HG02885 (cell line): ENCODE results near the gene CCNB1IP1.
"Not testable (repeated sequence)": the region's sequence is repeated elsewhere in the genome, so short reads cannot be mapped to it uniquely, and the experiment has no call there.

Source experiments
- ATAC-seq: cut with Tn5 transposase; IDR thresholded peaks from one replicate; pipeline ENCODE4 v1.9.1; 2021; ENCODE audit warnings: mild to moderate bottlenecking; ENCODE audit not compliant: unreplicated experiment, poor library complexity

CCNB1IP1 gene

DNA sequence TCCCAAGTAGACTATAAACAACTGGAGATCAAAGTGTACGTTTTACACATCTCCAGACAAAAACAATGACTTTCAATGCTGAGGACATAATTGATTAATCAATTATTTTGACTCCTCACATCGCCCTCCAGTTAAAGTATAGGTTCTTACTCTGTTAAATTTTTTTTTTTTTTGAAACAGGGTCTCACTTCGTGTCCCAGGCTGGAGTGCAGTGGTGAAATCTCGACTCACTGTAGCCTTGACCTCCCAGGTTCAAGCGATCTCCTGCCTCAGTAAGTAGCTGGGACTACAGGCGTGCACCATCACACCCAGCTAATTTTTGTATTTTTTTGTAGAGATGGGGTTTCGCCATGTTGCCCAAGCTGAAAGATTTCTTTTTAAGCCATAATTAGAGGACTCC is 938 bp upstream of the CCNB1IP1 start:
- no peak for ATAC-seq

DNA sequence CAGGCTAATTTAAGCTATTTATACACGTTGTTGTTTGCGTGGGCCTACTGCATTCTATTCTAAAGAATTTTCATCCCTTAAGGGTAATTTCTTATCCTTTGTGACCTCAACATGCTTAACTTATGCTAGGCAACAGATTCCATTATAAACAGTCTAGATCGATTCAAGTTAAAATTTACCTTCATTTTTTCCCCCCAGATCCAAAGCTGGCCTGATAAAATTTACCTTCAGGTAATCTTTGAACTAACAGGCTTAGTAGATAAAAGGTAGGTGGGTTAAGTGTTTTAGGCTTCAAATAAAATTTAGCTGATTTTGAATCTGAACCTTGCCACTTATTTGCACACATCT is 389 bp upstream of the CCNB1IP1 start:
- no peak for ATAC-seq

DNA sequence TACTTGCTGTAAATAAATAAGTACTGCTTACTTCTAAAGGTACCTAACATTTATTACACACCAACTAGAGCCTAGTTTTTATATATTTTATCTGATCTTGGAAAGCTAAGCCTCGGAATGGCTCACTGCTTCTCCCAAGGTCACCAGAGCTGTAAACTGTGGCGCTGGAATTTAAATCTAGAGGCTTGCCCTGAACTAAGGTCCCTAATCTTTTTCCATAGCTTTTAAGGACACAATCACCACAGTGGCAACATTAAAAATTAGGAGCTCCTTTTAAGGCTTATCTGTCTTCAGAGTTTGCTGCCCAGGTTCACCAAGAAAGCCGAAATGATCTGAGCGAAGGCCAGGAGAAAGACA is 670 bp downstream of the CCNB1IP1 start:
- ATAC-seq, result no peak

DNA sequence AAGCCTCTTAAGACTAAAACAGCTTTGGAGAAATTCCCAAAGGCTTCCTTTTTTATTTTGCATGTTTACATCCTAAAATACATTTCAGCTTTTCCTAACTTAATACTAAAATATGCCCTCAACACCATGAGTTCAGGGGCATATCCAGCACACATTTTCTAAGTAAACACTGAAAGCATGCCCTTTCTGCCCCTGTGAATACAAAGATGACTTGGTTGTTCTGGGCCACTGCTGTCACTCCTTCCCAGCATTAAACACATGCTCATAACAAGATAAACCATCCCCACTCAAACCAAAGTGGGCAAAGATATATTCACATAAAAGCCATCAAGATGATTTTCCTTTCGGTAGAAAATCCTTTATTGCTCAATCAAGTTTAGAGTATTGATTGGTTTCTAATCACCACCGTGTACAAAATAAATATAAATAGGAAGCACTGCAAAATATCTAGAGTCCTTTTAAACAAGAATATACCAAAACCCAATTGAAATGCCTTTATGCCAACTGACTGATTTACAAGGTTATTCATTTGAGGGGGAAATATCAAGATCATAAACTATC is 1.9 kb downstream of the CCNB1IP1 start:
- no peak for ATAC-seq

DNA sequence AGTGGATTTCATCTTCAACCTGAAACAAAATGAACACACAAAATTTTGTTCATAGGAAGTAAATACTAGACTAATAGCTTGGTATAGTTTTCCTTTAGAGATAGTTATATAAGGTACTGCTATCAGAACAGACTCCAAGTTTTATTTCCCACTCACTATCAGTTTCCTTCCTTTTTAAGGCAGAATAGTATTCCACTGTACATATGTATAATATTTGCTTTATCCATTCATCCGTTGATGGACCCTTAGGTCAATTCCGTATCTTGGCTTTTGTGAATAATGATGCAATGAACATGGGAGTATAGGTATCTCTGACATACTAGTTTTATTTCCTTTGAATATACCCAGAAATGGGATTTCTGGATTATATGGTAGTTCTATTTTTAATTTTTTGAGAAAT is 3.7 kb downstream of the CCNB1IP1 start:
- ATAC-seq, result no peak

DNA sequence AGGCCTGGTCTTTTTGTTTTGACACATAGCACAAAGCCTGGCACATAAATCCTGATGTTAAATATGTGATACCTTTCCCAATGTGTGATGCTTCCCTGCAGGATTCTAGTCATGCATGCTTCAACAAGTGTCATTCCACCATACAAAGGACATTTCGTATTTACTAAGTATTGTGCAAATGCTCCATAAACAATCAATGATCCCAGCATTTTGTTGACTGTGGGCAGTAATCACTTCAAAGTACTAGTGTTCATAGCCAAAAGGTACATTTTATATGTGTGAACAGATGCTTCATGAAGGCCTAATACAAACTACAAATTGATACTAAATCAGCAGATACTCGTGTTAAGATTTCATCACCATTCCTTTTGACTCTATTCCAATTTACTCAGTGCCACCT is 4.4 kb downstream of the CCNB1IP1 start:
- ATAC-seq, result no peak

DNA sequence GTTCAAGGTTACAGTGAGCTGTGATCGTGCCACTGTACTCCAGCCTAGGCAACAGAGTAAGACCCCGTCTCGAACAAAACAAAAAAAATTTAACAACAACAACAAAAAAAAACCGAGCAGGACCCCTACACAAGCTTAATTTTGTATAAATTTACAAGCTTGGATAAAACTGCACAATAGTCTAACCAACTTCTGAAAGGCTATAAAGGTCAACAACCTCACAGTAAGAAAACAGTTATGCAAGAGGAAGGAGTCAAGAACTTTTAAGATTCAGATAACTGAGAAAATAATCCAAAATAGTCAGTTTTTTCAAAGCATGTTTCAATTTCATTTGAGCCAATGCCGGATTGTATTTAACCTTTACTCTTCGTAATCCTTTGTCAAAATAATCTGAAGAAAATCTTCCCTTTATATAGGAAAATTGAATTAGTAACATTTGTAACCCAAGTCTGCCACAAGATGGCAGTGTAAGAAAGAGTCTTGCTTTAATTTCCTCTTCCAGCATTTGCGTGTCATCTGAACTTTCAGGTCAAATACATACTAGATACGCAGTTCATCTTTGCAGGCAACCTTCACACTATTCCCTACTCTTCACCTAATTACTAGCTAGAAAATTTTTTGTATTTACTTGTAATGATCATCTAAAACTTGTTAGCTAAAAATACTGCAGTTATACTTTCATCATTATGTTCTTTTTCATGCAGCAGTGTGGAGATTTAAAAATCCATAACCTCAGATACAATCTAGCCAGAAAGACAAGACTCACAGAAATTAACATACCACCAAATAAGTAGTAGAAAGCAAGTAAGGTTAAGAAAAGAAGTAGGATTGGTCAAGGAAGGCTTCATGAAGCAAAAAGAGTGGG is 5.8 kb downstream of the CCNB1IP1 start:
- ATAC-seq, result peak; percentile 69

DNA sequence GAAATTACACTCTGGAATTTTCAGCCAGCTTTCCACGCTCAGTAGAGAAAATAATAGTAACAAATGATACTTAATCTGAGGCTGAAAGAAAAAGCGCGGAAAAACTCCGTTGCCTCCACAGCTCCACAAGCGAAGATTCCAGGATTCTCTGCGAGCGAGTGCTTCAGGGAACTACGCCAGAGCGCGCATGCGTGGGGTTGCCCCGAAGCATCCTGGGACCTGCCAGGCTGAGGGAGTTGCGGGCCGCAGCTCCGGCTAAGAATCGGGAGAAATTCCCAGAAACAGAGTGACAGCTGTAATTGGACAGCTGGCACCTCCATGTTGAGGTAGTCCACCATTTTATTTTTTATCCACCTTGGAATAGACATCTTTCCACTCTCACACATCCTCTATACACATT is 15.4 kb downstream of the CCNB1IP1 start:
- no peak for ATAC-seq

DNA sequence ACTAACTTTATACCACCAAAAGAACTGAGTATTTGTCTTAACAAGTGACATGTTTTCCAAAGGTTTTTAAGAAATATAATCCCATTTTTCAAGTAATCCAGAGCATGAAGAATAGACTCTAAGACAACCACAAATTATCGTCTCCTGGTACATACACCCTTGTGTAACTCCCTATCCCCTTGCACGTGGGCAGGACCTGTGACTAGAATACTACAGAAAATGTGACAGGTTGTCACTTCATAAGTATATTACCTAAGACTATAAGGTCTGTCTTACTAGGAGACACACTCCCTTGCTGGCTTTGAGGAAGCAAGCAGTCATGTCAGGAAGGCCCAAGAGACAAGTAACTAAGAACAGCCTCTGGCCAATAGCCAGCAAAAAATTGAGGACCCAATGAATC is 19.1 kb downstream of the CCNB1IP1 start:
- no peak for ATAC-seq

DNA sequence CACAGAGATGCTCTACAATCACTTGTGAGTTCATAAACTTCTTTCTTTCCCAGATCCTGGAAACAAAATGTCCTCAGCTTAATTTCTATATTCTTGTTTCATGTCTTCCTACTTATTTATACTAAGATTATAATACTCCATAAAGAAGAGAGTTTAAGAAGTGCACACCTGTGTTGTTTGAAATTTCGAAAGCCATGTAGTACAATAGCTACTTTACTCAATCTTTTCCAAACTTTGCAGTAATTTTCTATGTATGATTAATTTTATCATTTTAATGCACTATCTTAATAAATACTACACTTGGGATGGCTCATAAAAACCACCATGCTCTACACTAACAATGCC is 27.0 kb downstream of the CCNB1IP1 start:
- peak; percentile 3 for ATAC-seq

DNA sequence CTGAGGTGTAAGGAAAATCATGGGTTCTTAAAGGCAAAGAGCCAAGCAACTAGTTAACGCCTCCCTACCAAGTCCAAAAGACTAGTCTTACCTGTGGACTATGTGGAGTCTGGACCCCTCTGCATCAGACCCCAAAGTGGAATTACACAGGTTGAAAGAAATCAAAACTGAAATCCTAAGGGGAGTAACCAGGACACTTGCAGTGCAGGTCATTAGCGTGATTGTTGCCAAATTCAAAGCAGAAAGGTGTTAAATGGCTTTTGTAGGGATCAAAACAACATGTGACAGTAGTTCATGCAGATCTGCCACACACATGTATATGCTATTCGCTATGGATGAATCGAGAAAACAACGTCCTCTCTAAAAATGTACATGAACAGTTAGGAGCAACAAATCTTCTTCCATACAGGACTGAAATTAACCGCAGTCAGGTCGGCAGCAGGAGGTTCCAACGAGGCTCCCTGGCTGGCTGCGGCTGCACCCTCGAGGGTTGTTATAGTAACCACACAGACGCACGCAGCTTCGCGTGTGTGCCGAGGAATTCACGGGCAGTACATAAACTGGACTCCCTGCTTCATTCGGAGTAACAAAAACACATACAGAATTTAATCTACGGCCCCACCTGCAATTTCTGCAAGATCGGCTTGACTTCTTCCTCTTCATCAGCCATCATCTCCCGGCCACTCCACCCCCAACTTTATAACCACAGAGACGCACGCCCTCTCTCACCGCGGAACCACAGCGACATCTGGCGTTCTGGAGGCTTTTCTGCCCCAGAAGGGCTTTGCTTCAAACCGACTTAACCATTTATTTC is 27.6 kb downstream of the CCNB1IP1 start, which contains the start of gene TTC5:
TSS of gene TTC5 (minus strand) at position 687 of the 814 bp plus-strand sequence. CDS start at position 673, 14 bp downstream.
- ATAC-seq, result peak; percentile 97

DNA sequence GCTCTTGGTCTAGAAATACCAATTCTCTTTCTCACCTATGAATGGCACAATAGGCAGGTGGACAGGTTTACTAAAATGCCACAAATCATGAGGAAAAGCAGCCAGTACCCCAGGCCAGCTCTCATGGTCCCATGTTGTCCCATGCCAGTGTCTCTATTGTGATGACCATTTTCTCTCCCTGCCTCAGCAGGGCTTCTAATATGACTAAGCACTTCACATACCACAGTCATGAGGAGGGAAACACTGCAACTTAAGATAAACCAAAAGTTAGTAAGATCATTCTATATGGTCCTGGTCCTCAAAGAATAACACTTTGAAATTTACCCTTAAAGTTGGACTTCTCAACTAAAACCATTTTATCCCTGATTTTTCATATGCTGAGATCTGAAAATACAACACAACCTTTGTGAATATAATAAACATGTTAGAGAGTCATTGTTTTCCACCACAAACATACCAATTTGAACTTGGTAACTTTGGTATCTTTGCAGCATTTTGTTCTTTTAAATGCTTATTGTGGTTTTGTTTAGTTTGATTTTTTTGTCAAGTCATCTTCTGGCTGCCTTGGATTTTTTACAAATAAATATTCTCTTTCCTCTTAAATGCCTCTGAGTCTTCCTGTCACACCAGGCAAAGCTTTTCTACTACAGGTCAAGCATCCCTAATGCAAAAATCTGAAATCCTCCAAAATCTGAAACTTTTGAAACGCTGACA is 30.9 kb downstream of the CCNB1IP1 start:
- ATAC-seq, result no peak

DNA sequence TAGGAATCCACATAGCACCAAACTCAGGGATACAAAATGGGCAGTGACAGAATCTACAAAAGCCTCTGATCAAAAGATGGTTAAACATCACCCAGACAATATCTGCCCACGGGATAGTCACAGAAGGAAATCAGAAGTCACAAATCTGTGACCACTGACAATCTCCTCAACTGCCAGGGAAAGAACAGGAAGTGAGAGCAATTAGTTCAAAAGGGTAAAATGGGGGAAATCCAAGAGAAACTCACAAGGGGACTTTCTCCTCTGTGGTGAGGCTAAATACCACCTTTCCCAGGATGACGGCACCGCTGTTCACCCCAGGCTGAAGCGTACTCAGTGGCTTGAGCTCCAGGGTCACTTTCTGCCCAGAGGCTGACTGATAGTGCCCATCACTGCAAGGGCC is 38.0 kb downstream of the CCNB1IP1 start:
- ATAC-seq, result peak; percentile 86

DNA sequence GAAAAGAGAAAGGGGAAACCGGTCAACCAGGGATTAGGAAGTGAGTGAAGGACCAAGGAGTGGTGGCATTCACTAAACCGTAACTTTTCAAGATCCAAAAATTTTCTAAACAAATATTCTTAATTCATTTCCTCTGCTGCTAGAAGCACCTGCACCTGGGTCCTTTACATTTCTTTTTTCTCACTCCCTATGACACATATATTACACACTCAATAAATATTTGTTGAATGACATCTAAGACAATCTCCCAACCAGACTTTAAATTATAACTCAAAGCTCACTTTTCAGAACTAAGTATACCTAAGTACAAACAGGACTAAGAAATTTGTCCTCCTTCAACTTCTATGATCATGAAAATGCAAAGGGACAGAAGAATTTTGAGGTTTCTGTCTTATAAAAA is 38.4 kb downstream of the CCNB1IP1 start:
- no peak for ATAC-seq

DNA sequence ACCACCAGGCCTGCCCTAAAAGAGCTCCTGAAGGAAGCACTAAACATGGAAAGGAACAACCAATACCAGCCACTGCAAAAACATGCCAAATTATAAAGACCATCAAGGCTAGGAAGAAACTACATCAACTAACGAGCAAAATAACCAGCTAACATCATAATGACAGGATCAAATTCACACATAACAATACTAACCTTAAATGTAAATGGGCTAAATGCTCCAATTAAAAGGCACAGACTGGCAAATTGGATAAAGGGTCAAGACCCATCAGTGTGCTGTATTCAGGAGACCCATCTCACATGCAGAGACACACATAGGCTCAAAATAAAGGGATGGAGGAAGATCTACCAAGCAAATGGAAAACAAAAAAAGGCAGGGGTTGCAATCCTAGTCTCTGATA is 51.1 kb downstream of the CCNB1IP1 start:
- ATAC-seq, result not testable (repeated sequence)

DNA sequence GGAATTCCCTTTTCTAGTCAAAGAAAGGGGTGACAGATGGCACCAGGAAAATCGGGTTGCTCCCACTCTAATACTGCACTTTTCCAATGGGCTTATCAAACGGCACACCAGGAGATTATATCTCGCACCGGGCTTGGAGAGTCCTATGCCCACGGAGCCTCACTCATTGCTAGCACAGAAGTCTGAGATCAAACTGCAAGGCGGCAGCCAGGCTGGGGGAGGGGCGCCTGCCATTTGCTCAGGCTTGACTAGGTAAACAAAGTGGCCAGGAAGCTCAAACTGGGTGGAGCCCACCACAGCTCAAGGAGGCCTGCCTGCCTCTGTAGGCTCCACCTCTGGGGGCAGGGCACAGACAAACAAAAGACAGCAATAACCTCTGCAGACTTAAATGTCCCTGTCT is 52.8 kb downstream of the CCNB1IP1 start:
- not testable (repeated sequence) for ATAC-seq

DNA sequence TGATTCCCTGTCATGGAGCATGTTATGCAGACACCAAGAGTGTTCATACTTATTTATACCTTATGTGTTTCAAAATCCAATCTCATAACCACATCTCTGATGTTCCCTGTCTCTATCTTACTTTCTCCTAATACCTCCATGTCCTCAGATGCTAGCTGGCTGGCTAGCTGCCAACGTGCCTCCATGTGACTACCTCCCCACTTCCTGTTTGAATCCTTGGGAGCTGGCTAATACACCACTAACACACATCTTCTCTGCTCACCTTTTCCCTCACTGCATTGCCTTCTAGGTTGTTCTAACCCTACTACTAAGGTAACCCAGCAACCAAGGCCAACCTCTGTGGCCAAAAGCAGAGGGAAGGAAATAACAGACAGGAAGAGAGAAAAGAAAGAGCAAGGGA is 54.7 kb downstream of the CCNB1IP1 start:
- no peak for ATAC-seq

DNA sequence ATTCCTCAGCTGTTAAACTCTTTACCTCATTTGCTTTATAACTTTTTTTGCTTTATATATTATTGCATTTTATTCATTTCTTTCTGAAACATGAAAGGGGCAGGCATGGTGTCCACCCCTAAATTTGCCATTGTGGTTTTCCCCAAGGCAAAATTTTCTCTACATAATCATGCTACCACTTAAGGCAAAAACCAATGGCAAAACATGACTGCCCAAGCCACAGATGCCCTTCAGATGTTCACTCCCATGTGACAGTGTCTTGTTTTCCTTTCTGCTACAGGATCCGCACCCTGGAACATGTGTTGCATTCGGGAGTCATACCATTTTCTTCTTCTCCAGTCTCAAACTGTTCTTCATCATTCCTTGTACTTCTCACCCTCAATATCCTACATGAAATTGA is 55.7 kb downstream of the CCNB1IP1 start:
- no peak for ATAC-seq

DNA sequence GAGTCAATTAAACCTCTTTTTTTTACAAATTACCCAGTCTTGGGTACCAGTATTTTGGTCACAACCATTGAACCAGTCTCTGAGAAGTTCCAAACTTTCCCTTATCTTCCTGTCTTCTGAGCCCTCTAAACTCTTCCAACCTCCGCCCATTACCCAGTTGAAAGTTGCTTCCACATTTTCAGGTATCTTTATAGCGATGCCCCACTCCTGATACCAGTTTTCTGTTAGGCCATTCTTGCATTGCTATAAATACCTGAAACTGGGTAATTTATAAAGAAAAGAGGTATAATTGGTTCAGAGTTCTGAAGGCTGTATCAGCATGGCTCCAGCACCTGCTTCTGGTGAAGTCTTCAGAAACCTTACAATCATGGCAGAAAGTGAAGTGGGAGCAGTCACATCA is 59.0 kb downstream of the CCNB1IP1 start:
- ATAC-seq, result no peak

DNA sequence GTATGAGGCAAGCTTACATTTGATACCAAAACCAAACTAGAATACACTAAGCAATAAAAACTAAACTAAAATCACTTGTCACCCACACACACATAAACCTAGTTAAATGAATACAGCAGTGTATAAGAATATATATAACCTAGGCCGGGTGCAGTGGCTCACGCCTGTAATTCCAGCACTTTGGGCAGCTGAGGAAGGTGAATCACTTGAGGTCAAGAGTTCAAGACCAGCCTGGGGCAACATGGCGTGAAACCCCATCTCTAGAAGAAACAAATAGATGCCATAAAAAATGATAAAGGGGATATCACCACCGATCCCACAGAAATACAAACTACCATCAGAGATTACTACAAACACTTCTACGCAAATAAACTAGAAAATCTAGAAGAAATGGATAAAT is 68.7 kb downstream of the CCNB1IP1 start:
- not testable (repeated sequence) for ATAC-seq

DNA sequence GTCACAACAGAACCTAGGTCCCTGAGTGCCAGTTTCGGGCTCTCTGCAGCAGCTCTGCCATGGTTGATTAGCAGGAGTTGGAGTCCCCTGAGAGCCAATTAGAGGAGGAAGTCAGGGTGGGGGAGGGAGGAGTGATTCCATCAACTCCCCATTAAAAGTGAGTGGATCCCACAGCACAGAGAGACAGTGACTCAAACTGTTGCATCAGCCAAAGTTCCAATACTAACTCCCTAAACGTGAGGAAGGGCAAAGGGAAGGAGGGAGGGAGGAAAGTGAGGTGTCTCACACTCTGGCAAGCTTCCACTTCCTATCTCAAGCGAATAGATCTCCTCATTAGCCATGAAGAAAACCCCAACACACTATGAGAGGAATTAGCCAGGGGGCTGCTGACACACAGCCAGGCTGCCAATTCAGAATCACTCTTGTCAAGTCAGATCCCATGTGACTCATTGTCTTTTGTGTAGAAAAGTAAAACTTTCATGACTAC is 70.4 kb downstream of the CCNB1IP1 start:
- no peak for ATAC-seq
